Osteoblast (primary cell): Measurements from ENCODE around the gene GNG13. TPM values are rescaled to one million over a fixed set of nuclear protein-coding genes. Genes with fewer than 3 reads are reported as not detected.

ENCODE experiments used
- DNase-seq: peaks from one replicate; pipeline ENCODE4 v3.0.0; 2011; ENCODE audit warnings: low spot score, mixed read lengths; ENCODE audit not compliant: insufficient read length; ENCODE audit errors: missing footprints
- H2AFZ ChIP-seq: 2 replicates; pipeline ENCODE4 v1.6.0; 2011; ENCODE audit warnings: mild to moderate bottlenecking, low read length
- H3K27ac ChIP-seq: 2 replicates; pipeline ENCODE4 v1.5.1; 2011; ENCODE audit warnings: mild to moderate bottlenecking, low read depth, low read length, moderate library complexity
- H3K27me3 ChIP-seq: 2 replicates; pipeline ENCODE4 v1.6.0; 2012; ENCODE audit warnings: mild to moderate bottlenecking, control low read depth, inconsistent platforms, low read length, moderate library complexity; ENCODE audit not compliant: insufficient read depth
- H3K36me3 ChIP-seq: 2 replicates; pipeline ENCODE4 v1.5.1; 2011; ENCODE audit warnings: mild to moderate bottlenecking, low read length, control low read depth, moderate library complexity; ENCODE audit not compliant: insufficient read depth
- H3K4me1 ChIP-seq: 2 replicates; pipeline ENCODE4 v1.5.1; 2011; ENCODE audit warnings: mild to moderate bottlenecking, low read length, control low read depth, moderate library complexity; ENCODE audit not compliant: insufficient read depth
- H3K4me2 ChIP-seq: 2 replicates; pipeline ENCODE4 v1.6.0; 2011; ENCODE audit warnings: mild to moderate bottlenecking, low read length; ENCODE audit not compliant: insufficient read depth
- H3K4me3 ChIP-seq: fragments of 200-600 bp; sonication (generic); 3 replicates; pipeline ENCODE4 v1.5.1; 2012; ENCODE audit warnings: mild to moderate bottlenecking, low read length, inconsistent platforms; ENCODE audit not compliant: insufficient read depth
- H3K79me2 ChIP-seq: 2 replicates; pipeline ENCODE4 v1.6.0; 2012; ENCODE audit warnings: mild to moderate bottlenecking, low read length, control low read depth, inconsistent platforms; ENCODE audit not compliant: insufficient read depth
- H3K9me3 ChIP-seq: 2 replicates; pipeline ENCODE4 v1.5.1; 2011; ENCODE audit warnings: low read depth, low read length, control low read depth
- H4K20me1 ChIP-seq: 2 replicates; pipeline ENCODE4 v1.6.0; 2012; ENCODE audit warnings: mild to moderate bottlenecking, low read length, control low read depth; ENCODE audit not compliant: insufficient read depth
- CTCF ChIP-seq: IDR thresholded peaks from 2 replicates; pipeline ENCODE4 v1.5.1; 2011; ENCODE audit warnings: mild to moderate bottlenecking, low read depth, low read length, moderate library complexity; ENCODE audit errors: extremely low read depth
- total RNA-seq: library from RNA; depleted of rRNA; stranded (reverse); fragments of >200 nt; gene quantifications from 2 replicates; pipeline ENCODE4 v1.2.3, GENCODE V29; 2012

The GNG13 gene
- total RNA-seq, 1 donor = not detected

- no peak for TF ChIP-seq CTCF
- Histone ChIP-seq H3K79me2 (peaks cover 16% of the 10 kb centered on the region), H3K27ac (no peak overlapping the region), H3K27me3 (peaks cover 6% of the 10 kb centered on the region), H4K20me1 (peaks cover 27% of the 10 kb centered on the region), H3K36me3 (peaks cover 5% of the 10 kb centered on the region), H3K4me2 (no peak overlapping the region), H3K4me3 (no peak overlapping the region), H3K9me3 (no peaks in the 10 kb centered on the region), H2AFZ (no peak overlapping the region), H3K4me1 (peaks cover 6% of the 10 kb centered on the region)
- no peak for DNase-seq
These were observed 17.0 kb downstream of the GNG13 start for GRCh38 chr16:783404-784161.

- no peaks in the 10 kb centered on the region for H3K9me3 ChIP-seq
- H3K4me1 ChIP-seq = peaks cover 6% of the 10 kb centered on the region
- H2AFZ ChIP-seq = no peak overlapping the region
- peaks cover 6% of the 10 kb centered on the region for H3K27me3 ChIP-seq
- H4K20me1 ChIP-seq = peaks cover 25% of the 10 kb centered on the region
- H3K79me2 ChIP-seq = peaks cover 14% of the 10 kb centered on the region
- peaks cover 5% of the 10 kb centered on the region for H3K36me3 ChIP-seq
- TF ChIP-seq CTCF = no peak
- H3K27ac ChIP-seq = no peak overlapping the region
- H3K4me3 ChIP-seq = no peak overlapping the region
- no peak overlapping the region for H3K4me2 ChIP-seq
- DNase-seq = no peak
These were observed 17.6 kb downstream of the GNG13 start for GRCh38 chr16:782766-783403.

- H3K27ac ChIP-seq = no peak overlapping the region
- peaks cover 6% of the 10 kb centered on the region for H3K27me3 ChIP-seq
- peaks cover 2% of the 10 kb centered on the region for H3K4me1 ChIP-seq
- H2AFZ ChIP-seq = no peak overlapping the region
- DNase-seq = no peak
- no peaks in the 10 kb centered on the region for H3K9me3 ChIP-seq
- H3K4me3 ChIP-seq = no peak overlapping the region
- H4K20me1 ChIP-seq = peaks cover 19% of the 10 kb centered on the region
- peaks cover 8% of the 10 kb centered on the region for H3K79me2 ChIP-seq
- no peak overlapping the region for H3K4me2 ChIP-seq
- no peak for TF ChIP-seq CTCF
- H3K36me3 ChIP-seq = peaks cover 5% of the 10 kb centered on the region
These were observed 18.3 kb downstream of the GNG13 start for GRCh38 chr16:782258-782657.

GRCh38 chr16:781346-782010 is 19.1 kb downstream of the GNG13 start:
- DNase-seq = no peak
- H4K20me1 ChIP-seq = peaks cover 13% of the 10 kb centered on the region
- TF ChIP-seq CTCF = no peak
- H3K9me3 ChIP-seq = no peaks in the 10 kb centered on the region
- H2AFZ ChIP-seq = no peak overlapping the region
- peaks cover 6% of the 10 kb centered on the region for H3K27me3 ChIP-seq
- H3K4me1 ChIP-seq = no peaks in the 10 kb centered on the region
- no peaks in the 10 kb centered on the region for H3K79me2 ChIP-seq
- peaks cover 5% of the 10 kb centered on the region for H3K36me3 ChIP-seq
- H3K27ac ChIP-seq = no peak overlapping the region
- no peak overlapping the region for H3K4me3 ChIP-seq
- no peak overlapping the region for H3K4me2 ChIP-seq
